GM21367 (cell line): ENCODE data around the gene TSPAN8.
"Not testable (repeated sequence)": the region's sequence is repeated elsewhere in the genome, so short reads cannot be mapped to it uniquely, and the experiment has no call there.

Source experiments
- ATAC-seq: cut with Tn5 transposase; IDR thresholded peaks from one replicate; pipeline ENCODE4 v1.9.1; 2021; ENCODE audit not compliant: unreplicated experiment

TSPAN8 gene

GRCh38 chr12:71164568-71165197 lies 6.9 kb upstream of the TSPAN8 start:
- no peak for ATAC-seq

DNA sequence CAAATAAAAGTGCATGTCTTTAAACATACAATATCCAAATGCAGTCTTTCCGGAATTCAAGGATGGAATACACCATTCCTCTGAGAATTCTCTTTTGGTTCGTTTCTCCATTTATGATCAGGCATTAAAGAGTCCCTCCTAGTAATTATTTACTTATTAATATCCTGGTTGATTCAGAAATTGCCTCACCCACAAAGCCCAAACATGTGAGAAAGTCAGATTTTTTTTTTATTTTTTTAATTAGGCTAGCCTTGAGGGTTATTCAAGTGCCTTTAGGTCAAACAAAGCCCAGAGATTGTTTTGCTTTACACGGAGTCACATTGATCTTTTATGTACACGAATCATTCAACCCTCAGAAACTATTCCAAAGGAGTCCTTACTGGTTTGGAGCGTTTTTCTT lies 6.4 kb upstream of the TSPAN8 start:
- no peak for ATAC-seq

GRCh38 chr12:71162832-71163763 lies 5.3 kb upstream of the TSPAN8 start:
- ATAC-seq: no peak

DNA sequence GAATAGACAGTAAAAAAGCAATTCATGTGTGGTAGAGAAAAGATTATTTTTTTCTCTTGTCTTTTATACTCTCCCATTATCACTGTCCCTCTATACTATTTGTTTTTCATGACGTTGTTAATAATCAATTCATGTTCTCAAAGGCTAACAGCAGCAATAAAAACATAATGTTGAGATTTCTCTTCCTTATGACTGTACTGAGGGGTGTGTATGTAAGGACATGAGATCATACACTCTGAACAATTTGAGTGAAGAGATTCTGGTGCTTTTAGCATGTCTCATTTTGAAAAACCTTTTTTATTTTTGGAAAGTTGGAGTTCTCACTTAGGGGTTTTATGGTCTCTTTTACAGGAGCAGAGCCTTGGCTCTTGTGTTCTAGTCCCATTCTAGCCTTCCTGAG lies 3.8 kb upstream of the TSPAN8 start:
- no peak for ATAC-seq

DNA sequence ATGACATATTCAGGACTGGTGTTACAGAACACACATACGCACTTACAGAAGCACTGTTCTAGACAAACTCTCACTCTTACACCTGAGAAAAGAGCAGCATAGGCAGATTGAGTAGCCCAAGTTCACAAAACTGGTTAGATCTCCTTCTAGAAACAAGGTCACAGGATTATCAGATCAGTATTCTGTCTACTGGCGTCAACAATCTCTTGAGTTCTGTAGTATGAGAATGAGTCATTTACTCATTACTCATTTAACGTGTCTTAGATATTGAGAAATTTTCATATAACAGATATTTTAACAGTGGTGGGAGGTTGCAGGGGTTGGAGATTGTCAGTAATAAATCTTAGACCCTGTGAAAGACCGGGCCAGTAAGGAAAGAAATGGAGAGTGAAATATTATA lies 2.8 kb upstream of the TSPAN8 start:
- no peak for ATAC-seq

DNA sequence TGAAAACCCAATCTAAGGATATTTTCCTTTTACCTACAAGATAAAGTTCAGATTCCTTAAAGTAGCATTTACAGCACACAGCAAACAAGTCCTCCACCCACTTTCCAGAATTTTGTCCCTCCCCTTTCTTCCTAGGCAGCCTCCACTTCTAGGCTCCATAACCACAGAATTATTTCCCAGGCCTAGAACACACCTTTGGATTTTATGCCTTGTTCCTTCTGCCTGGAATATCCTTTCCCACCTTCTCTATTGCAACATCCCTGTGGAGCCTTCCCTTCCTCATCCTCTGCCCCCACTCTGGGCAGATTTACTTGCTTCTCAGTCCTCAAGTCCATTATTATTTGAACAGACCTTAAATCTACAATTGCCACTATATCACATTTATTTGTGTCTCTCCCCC lies 2.1 kb upstream of the TSPAN8 start:
- ATAC-seq: no peak

DNA sequence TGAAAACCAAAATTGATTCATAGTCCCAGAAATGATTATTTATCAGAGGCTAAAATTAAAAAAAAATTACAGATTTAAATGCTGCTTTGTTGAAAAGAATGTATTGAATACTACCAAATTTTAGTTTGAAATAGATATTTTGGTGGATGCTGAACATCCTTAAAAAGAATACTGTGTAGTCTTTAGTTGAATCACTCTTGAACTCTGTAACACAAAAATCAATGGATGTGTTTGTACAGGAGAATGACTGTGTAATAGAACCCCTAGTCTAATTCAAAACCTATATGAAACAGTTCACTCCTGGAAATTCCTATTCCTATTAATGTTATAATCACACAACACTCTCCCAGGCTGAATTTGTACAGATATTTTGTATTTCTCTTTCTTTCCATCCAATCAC lies 1.5 kb upstream of the TSPAN8 start:
- ATAC-seq: no peak

GRCh38 chr12:71158361-71158882 lies 623 bp upstream of the TSPAN8 start:
- no peak for ATAC-seq

DNA sequence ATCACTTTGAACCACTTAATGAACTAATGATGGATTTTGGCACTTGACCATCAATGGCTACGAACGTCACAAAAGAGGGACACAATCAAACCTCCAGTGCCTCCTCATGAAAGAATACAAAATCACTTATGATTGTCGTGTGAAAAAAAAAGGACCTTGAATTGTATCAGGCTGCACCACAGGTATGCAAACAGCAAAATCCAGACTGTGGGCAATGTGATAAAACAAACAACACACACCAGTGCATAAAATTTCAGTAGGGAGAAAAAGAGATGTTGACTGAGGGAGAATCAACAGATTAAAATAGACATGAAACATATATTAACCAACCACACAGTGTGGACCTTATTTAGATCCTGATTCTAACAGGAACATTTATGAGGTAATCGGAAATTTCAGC lies 2.6 kb downstream of the TSPAN8 start:
- ATAC-seq: no peak

DNA sequence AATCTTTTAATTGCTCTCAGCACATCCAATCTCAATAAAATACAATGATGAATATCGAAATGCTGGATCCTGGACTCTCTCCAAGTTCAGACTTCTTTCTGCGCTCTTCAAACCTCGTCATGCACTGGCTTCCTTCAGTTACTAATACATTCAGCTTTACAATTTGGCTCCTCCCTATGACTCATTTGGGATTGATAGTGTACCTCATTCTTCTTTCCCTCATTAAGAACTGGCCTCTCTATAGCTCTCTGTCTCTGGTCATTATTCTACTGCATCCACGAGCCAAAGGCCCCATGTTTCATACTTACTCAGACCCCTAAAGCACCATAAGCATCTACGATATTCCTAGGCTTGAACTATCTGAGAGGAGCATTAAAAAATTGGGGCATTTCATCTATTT lies 4.9 kb downstream of the TSPAN8 start:
- no peak for ATAC-seq

- not testable (repeated sequence) for ATAC-seq
These were observed 7.8 kb downstream of the TSPAN8 start for GRCh38 chr12:71150041-71150440.

- ATAC-seq: no peak
These were observed 13.1 kb downstream of the TSPAN8 start for GRCh38 chr12:71144682-71145081.

DNA sequence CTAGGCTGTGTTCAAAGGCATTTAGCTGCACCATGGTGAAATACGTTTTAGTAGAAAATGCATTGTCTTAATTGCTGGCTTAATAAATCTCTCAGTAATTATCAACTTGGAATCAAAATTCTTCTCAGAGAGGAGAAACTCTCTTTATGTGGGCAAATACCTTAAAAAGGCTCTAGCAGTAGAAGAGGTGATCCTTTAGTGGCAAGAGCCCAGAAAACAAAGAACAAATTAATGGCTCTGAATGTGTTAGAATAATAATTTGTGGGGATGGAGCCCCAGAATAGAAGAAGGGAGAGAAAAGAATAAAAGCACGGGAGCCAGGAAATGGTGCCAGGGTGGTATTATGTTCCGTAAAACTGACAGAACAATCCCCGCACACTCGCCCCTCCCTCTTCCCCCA lies 14.8 kb downstream of the TSPAN8 start:
- no peak for ATAC-seq

- no peak for ATAC-seq
These were observed 15.8 kb downstream of the TSPAN8 start for GRCh38 chr12:71142016-71142415.

DNA sequence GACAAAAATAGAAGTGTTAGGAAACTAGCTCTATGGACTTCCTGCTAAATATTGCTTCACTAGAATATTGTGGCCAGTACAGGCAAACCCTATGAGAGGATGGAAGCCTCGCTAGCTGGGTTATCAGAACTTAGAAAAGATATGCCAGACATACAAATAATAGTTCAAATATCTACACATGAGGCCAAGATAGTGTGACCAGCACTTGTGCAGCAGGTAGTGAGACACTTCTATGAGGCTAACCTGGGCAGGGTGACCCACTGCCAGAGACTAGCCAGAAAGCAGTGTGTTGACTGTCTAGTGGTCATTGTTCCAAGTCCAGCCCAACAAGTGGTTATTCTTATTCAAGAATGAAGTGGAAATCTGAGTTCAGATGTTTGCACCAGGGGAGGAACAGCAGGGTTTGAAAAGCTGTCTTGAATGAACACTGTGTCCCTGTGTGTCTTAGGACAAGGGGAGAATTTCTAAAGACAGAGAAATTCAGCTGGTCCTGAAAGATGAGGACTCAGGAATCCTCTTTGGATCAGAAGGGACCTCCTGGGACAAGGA lies 16.3 kb downstream of the TSPAN8 start:
- no peak for ATAC-seq

DNA sequence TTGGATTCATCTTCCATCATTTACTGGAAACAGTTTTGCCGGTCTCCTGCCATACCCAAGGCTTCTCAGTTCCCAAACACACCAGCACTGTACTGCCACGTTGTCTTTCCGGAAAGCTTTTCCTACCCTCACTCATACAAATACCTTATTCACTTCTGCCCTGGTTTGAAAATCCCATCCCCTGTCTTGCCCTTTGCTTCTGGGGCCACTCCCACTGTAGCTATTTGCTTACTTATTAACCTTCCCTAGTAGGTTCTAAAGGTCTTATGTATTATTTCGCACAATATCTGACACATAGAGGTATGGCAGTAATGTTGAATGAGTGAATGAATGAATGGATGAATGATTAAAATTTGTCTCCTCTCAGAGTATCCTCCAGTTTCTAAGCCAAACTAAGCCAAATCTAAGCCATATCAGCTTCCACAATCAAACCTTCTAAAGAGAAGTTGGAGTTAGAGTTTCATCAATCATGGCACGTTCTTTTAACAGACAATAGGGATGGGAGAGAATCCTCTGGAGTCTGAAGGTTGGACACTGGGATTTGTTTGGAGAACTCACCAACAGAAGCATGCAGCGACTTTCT lies 18.6 kb downstream of the TSPAN8 start:
- ATAC-seq: no peak

GRCh38 chr12:71138011-71138410 lies 19.8 kb downstream of the TSPAN8 start:
- no peak for ATAC-seq

DNA sequence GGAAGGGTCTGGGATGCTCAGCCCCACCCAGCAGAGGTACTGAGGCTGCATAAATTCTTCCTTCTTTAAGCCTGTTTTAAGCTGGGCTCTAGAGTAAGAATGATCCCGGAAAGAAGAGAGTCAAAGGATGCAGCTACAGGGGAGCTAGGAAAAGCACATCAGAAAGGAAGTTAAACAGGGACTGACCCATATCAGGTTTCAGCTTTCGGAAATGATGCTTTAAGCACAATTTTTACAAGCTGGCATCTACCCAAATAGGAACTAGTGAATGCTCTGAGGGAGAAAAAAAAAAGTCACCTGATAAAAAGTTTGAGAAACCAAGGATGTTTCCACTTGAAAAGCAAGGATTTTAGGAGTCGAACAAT lies 22.0 kb downstream of the TSPAN8 start:
- no peak for ATAC-seq

DNA sequence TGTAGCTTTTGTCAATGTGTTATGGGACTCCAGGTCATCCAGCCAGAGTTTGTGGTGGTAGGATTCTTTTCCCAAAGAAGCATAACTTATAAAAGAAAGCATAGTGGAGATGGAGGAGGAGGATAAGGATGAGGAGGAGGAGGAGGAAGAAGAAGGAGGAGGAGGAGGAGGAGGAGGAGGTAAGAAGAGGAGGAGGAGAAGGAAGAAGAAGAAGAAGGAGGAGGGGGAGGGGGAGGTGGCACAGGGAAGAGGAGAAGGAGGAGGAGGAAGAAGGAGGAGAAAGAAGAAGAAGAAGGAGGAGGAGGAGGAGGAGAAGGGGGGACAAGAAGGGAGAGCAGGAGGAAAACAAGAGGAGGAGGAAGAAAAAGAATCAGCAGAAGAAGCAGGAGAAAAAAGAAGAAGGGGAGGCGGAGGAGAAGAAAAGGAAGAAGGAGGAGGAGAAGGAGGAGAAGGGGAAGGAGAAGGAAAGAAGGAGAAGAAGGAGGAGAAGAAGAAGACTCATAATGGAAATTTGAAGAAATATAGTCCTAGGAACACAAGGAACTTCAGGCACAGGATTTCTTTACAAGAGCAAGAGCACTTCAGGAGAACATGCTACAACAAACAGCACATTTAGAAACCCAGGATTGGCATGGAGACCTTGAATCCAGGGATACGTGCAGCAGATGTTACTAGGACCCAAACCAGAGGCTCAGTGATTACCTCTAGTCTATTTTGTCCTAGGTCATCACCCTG lies 22.6 kb downstream of the TSPAN8 start:
- no peak for ATAC-seq

GRCh38 chr12:71134405-71134804 lies 23.4 kb downstream of the TSPAN8 start:
- no peak for ATAC-seq

GRCh38 chr12:71130521-71131069 lies 27.2 kb downstream of the TSPAN8 start:
- ATAC-seq: no peak
